HG03064 (cell line): Measurements from ENCODE around the gene ACE.

Source experiments
- ATAC-seq: cut with Tn5 transposase; IDR thresholded peaks from one replicate; pipeline ENCODE4 v1.9.1; 2021; ENCODE audit warnings: low read depth; ENCODE audit not compliant: unreplicated experiment

Gene ACE

GRCh38 chr17:63476854-63477479 lies at the start of gene ACE:
TSS of gene ACE (plus strand) at chr17:63477061. CDS start at chr17:63477095, 34 bp downstream.
- ATAC-seq = no peak

- no peak for ATAC-seq
Measured at GRCh38 chr17:63429766-63430165, 47.1 kb upstream of the ACE start.

- no peak for ATAC-seq
Measured at GRCh38 chr17:63430223-63430622, 46.6 kb upstream of the ACE start.

- no peak for ATAC-seq
Measured at GRCh38 chr17:63431618-63431938, 45.3 kb upstream of the ACE start.

GRCh38 chr17:63431939-63432804 lies 44.7 kb upstream of the ACE start:
- ATAC-seq = no peak

- no peak for ATAC-seq
Measured at GRCh38 chr17:63433746-63434591, 42.9 kb upstream of the ACE start.

GRCh38 chr17:63434951-63435571 lies 41.8 kb upstream of the ACE start:
- ATAC-seq = no peak

- no peak for ATAC-seq
Measured at GRCh38 chr17:63435681-63436522, 41.0 kb upstream of the ACE start.

- no peak for ATAC-seq
Measured at GRCh38 chr17:63436523-63437110, 40.2 kb upstream of the ACE start.

GRCh38 chr17:63437287-63438091 lies 39.4 kb upstream of the ACE start:
- ATAC-seq = no peak

- ATAC-seq = no peak
Measured at GRCh38 chr17:63438092-63439051, 38.5 kb upstream of the ACE start.

GRCh38 chr17:63439687-63440086 lies 37.2 kb upstream of the ACE start:
- ATAC-seq = no peak

GRCh38 chr17:63440127-63440769 lies 36.6 kb upstream of the ACE start:
- ATAC-seq = no peak

GRCh38 chr17:63440770-63441335 lies 36.0 kb upstream of the ACE start:
- no peak for ATAC-seq

GRCh38 chr17:63441654-63442053 lies 35.2 kb upstream of the ACE start:
- no peak for ATAC-seq

- ATAC-seq = no peak
Measured at GRCh38 chr17:63442074-63442473, 34.8 kb upstream of the ACE start.

GRCh38 chr17:63442549-63443035 lies 34.3 kb upstream of the ACE start:
- ATAC-seq = no peak
